PC-9 (cell line): ENCODE data around the gene KLHL4. TPM values are rescaled to one million over a fixed set of nuclear protein-coding genes. Genes with fewer than 3 reads are reported as not detected.

Source experiments
- BruUV-seq: library from RNA; stranded (reverse); fragments of 400-500 nt; replicated peaks from 2 replicates; lab custom pipeline; 2021; lab: Mats Ljungman, UMichigan
- CTCF ChIA-PET: fragments of 300-600 bp; sonication (Branson Sonifier 250); formaldehyde crosslinking; loops from one replicate; lab custom pipeline; 2022; ENCODE audit warnings: antibody characterized with exemption; lab: Charles Lee
- POLR2A ChIA-PET: fragments of 300-600 bp; sonication (Branson Sonifier 250); formaldehyde crosslinking; loops from one replicate; lab custom pipeline; 2022; ENCODE audit warnings: antibody characterized with exemption; ENCODE audit not compliant: unreplicated experiment; lab: Charles Lee
- DNase-seq, 2 experiments: peaks; one replicate each; pipeline versions ENCODE4 v3.0.0 to v3.0.0-alpha.2; 2015 to 2022; ENCODE audit warnings: mixed read lengths in 1 of 2
- H2AFZ ChIP-seq: fragments of 200-600 bp; sonication (generic); 2 replicates; pipeline ENCODE4 v1.8.1; 2017; ENCODE audit warnings: antibody characterized with exemption
- H3F3A ChIP-seq: fragments of 200-600 bp; sonication (generic); 2 replicates; pipeline ENCODE4 v1.8.1; 2017; ENCODE audit warnings: antibody characterized with exemption, mild to moderate bottlenecking, low read depth; ENCODE audit not compliant: insufficient read depth
- H3K27ac ChIP-seq: fragments of 200-600 bp; sonication (generic); 2 replicates; pipeline ENCODE4 v1.6.1; 2016; ENCODE audit warnings: mixed run types
- H3K27me3 ChIP-seq: fragments of 200-600 bp; sonication (generic); 2 replicates; pipeline ENCODE4 v1.6.1; 2016; ENCODE audit warnings: low read depth, mixed run types; ENCODE audit not compliant: insufficient read depth
- H3K36me3 ChIP-seq: fragments of 200-600 bp; sonication (generic); 2 replicates; pipeline ENCODE4 v1.6.1; 2016; ENCODE audit warnings: low read depth, mixed run types
- H3K4me1 ChIP-seq: fragments of 200-600 bp; sonication (generic); replicated peaks from 2 replicates; pipeline ENCODE4 v1.6.1; 2016; ENCODE audit warnings: mixed run types; ENCODE audit not compliant: insufficient read depth
- H3K4me2 ChIP-seq: fragments of 200-600 bp; sonication (generic); 2 replicates; pipeline ENCODE4 v1.6.1; 2017; ENCODE audit warnings: mixed run types
- H3K4me3 ChIP-seq: fragments of 200-600 bp; sonication (generic); 2 replicates; pipeline ENCODE4 v1.6.1; 2016; ENCODE audit warnings: mixed run types
- H3K79me2 ChIP-seq: fragments of 200-600 bp; sonication (generic); 2 replicates; pipeline ENCODE4 v1.6.1; 2017; ENCODE audit warnings: low read depth, mixed run types
- H3K9me2 ChIP-seq: fragments of 200-600 bp; sonication (generic); 2 replicates; pipeline ENCODE4 v1.8.1; 2017; ENCODE audit warnings: mild to moderate bottlenecking; ENCODE audit not compliant: insufficient read depth
- H3K9me3 ChIP-seq: fragments of 200-600 bp; sonication (generic); 2 replicates; pipeline ENCODE4 v1.8.1; 2016; ENCODE audit warnings: low read depth; ENCODE audit not compliant: insufficient read depth
- H4K20me1 ChIP-seq: fragments of 200-600 bp; sonication (generic); 2 replicates; pipeline ENCODE4 v1.8.1; 2017; ENCODE audit not compliant: insufficient read depth
- EZH2 ChIP-seq: fragments of 200-600 bp; sonication (generic); IDR thresholded peaks from 2 replicates; pipeline ENCODE4 v1.8.0; 2017; ENCODE audit warnings: antibody characterized with exemption, low read depth
- intact Hi-C: fragments of 100-400 bp; cut with micrococcal nuclease; formaldehyde crosslinking; loops from one replicate; pipeline ENCODE4 v1.10.0; 2022; ENCODE audit not compliant: unreplicated experiment
- total RNA-seq: library from RNA; stranded (reverse); gene quantifications from 2 replicates; pipeline ENCODE4 v1.2.3, GENCODE V29; 2021
- TF ChIP-seq, protein P1 (sequence below): fragments of 200-600 bp; sonication (generic); conservative IDR thresholded peaks from 2 replicates; pipeline ENCODE4 v1.6.1; 2017; ENCODE audit warnings: mixed run types, antibody characterized with exemption, mild to moderate bottlenecking, moderate library complexity

KLHL4 gene
- total RNA-seq, 1 experiment from 2014 or later: 0.65 TPM

DNA sequence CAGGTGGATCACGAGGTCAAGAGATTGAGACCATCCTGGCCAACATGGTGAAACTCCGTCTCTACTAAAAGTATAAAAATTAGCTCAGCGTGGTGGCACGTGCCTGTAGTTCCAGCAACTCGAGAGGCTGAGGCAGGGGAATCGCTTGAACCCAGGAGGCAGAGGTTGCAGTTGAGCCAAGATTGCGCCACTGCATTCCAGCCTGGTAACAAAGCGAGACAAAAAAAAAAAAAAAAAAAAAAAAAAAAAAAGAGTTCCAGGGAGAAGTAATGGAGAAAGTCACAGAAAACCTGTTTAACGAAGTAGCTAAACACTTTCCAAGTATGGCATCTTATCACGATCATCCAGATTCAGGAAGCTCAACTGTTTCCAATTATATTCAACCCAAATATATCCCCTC lies 10.9 kb downstream of the KLHL4 start:
- ChIA-PET POLR2A (interaction anchor here (0.6 kb wide), 1 partner anchor 131 kb away, joined by 19 read pairs; no protein-coding TSS in a partner anchor), CTCF (interaction anchor here (0.5 kb wide), 1 partner anchor 411 kb away, joined by 3 read pairs; no protein-coding TSS in a partner anchor)
- Histone ChIP-seq H3K79me2 (no peaks in the 10 kb centered on the region), H2AFZ (no peak overlapping the region), H3K4me3 (no peak overlapping the region), H3K27ac (no peak overlapping the region), H4K20me1 (no peaks in the 10 kb centered on the region), H3K36me3 (no peaks in the 10 kb centered on the region), H3K4me2 (no peak overlapping the region), H3K4me1 (no peaks in the 10 kb centered on the region), H3K27me3 (no peaks in the 10 kb centered on the region), H3K9me3 (no peaks in the 10 kb centered on the region), H3K9me2 (no peaks in the 10 kb centered on the region), H3F3A (no peaks in the 10 kb centered on the region)
- no peak for DNase-seq
- BruUV-seq: no TSS peak
- intact Hi-C loops: no loop called here
- TF ChIP-seq, protein P1, sequence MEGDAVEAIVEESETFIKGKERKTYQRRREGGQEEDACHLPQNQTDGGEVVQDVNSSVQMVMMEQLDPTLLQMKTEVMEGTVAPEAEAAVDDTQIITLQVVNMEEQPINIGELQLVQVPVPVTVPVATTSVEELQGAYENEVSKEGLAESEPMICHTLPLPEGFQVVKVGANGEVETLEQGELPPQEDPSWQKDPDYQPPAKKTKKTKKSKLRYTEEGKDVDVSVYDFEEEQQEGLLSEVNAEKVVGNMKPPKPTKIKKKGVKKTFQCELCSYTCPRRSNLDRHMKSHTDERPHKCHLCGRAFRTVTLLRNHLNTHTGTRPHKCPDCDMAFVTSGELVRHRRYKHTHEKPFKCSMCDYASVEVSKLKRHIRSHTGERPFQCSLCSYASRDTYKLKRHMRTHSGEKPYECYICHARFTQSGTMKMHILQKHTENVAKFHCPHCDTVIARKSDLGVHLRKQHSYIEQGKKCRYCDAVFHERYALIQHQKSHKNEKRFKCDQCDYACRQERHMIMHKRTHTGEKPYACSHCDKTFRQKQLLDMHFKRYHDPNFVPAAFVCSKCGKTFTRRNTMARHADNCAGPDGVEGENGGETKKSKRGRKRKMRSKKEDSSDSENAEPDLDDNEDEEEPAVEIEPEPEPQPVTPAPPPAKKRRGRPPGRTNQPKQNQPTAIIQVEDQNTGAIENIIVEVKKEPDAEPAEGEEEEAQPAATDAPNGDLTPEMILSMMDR: no peak
- no peak for TF ChIP-seq EZH2

DNA sequence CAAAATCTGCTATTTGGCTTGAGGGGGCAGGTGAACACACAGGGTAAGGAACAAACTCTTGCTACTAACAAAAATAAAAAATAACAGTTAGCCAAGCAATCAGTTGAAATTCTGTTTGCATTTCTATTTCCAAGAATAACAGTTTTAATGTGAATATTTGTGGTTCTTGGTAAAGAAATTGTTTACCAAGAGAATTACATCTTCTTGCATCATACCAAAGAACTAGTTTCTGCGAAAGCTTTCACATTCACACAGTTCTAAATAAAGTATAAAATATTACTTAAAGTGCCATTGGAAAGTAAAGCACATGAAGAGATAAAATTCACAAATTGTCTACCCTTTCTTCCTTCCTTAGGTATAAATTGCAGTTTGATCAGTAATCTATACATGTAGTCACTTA lies 54.4 kb downstream of the KLHL4 start:
- no peaks in the 10 kb centered on the region for H3K9me2 ChIP-seq
- no peaks in the 10 kb centered on the region for H3K27me3 ChIP-seq
- DNase-seq: no peak
- no peaks in the 10 kb centered on the region for H3F3A ChIP-seq
- H3K4me1 ChIP-seq: no peaks in the 10 kb centered on the region
- no peaks in the 10 kb centered on the region for H3K79me2 ChIP-seq
- no peaks in the 10 kb centered on the region for H4K20me1 ChIP-seq
- BruUV-seq: no TSS peak
- TF ChIP-seq EZH2: no peak
- TF ChIP-seq, protein P1: no peak
- ChIA-PET CTCF (no interaction called here), POLR2A (no interaction called here)
- no peaks in the 10 kb centered on the region for H3K36me3 ChIP-seq
- no peaks in the 10 kb centered on the region for H3K9me3 ChIP-seq
- H3K27ac ChIP-seq: no peak overlapping the region
- H3K4me3 ChIP-seq: no peak overlapping the region
- H3K4me2 ChIP-seq: no peak overlapping the region
- H2AFZ ChIP-seq: no peak overlapping the region
- intact Hi-C loops: no loop called here

DNA sequence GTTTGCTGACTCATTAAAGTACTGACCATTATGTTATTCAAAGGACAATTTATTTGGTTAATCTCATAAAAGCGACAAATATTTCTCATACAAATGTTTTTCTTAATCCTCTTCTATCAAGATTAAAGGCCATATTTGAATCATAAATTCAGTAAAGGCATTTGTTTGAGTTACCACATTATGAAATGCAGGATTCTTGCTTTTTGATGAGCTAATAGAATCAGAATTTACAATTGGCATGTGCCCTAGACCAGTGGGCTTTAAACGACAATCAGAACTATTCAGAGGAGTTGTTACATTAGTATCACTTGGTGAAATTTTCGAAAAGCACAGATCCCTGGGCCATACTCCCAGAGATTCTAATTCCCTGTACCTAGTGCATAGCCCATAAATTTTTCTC lies 55.3 kb downstream of the KLHL4 start:
- Histone ChIP-seq H3K79me2 (no peaks in the 10 kb centered on the region), H3K27ac (no peak overlapping the region), H2AFZ (no peak overlapping the region), H3F3A (no peaks in the 10 kb centered on the region), H3K4me1 (no peaks in the 10 kb centered on the region), H3K9me2 (no peaks in the 10 kb centered on the region), H3K4me2 (no peak overlapping the region), H4K20me1 (no peaks in the 10 kb centered on the region), H3K4me3 (no peak overlapping the region), H3K9me3 (no peaks in the 10 kb centered on the region), H3K27me3 (no peaks in the 10 kb centered on the region), H3K36me3 (no peaks in the 10 kb centered on the region)
- POLR2A ChIA-PET: no interaction called here
- intact Hi-C loops: no loop called here
- DNase-seq: no peak
- CTCF ChIA-PET: no interaction called here
- TF ChIP-seq, protein P1: no peak
- no peak for TF ChIP-seq EZH2
- BruUV-seq: no TSS peak
